Spleen (tissue), 11 donors: ENCODE measurements around the gene JMJD4. TPM values are rescaled to one million over a fixed set of nuclear protein-coding genes. Genes with fewer than 3 reads are reported as not detected.

Experiments
- DNase-seq: peaks from one replicate; pipeline ENCODE4 v3.0.0-alpha.2; 2020
- H3K27ac ChIP-seq, 8 donors: fragments of 200-600 bp; sonication (generic) in 7 of 8; 1 replicate in 4 of 8; 2 replicates in 4 of 8; pipeline versions ENCODE4 v1.5.0 to v1.8.0; 2016 to 2021; ENCODE audit warnings: inconsistent platforms in 4 of 8, mild to moderate bottlenecking in 4 of 8, moderate library complexity in 1 of 8
- H3K27me3 ChIP-seq, 7 donors: fragments of 200-600 bp; sonication (generic) in 6 of 7; replicated peaks in 1 of 7; 1 replicate in 4 of 7; 2 replicates in 3 of 7; pipeline versions ENCODE4 v1.5.0 to v1.8.0; 2016 to 2021; ENCODE audit warnings: inconsistent platforms in 3 of 7, mild to moderate bottlenecking in 1 of 7
- H3K36me3 ChIP-seq, 6 donors: fragments of 200-600 bp; sonication (generic) in 5 of 6; 1 replicate in 4 of 6; 2 replicates in 2 of 6; pipeline versions ENCODE4 v1.5.0 to v1.8.0; 2016 to 2021; ENCODE audit warnings: inconsistent platforms in 2 of 6
- H3K4me1 ChIP-seq, 6 donors: fragments of 200-600 bp; sonication (generic) in 5 of 6; 1 replicate in 3 of 6; 2 replicates in 3 of 6; pipeline versions ENCODE4 v1.5.0 to v1.8.0; 2016 to 2021; ENCODE audit warnings: inconsistent platforms in 3 of 6
- H3K4me3 ChIP-seq, 8 donors: fragments of 200-600 bp; sonication (generic) in 7 of 8; 1 replicate in 4 of 8; 2 replicates in 4 of 8; pipeline versions ENCODE4 v1.5.0 to v1.8.0; 2016 to 2021; ENCODE audit warnings: inconsistent platforms in 4 of 8, mild to moderate bottlenecking in 4 of 8, moderate library complexity in 2 of 8
- H3K9me3 ChIP-seq, 8 donors: fragments of 200-600 bp; sonication (generic) in 7 of 8; 1 replicate in 4 of 8; 2 replicates in 4 of 8; pipeline versions ENCODE4 v1.5.0 to v1.8.0; 2016 to 2021; ENCODE audit warnings: inconsistent platforms in 4 of 8
- CTCF ChIP-seq, 11 experiments: fragments of 200-600 bp in 7 of 11; fragments of 450-650 bp in 4 of 11; sonication (generic) in 4 of 11; IDR thresholded peaks in 8 of 11; conservative IDR thresholded peaks in 3 of 11; 1 replicate in 7 of 11; 2 replicates in 4 of 11; pipeline versions ENCODE4 v1.4.0 to v1.8.0; 2016 to 2021; ENCODE audit warnings: antibody characterized with exemption in 11 of 11, inconsistent platforms in 4 of 11, mild to moderate bottlenecking in 1 of 11
- POLR2A ChIP-seq, 3 donors: fragments of 450-650 bp; IDR thresholded peaks; one replicate each; pipeline ENCODE4 v1.5.1; 2017; ENCODE audit warnings: antibody characterized with exemption in 3 of 3, mild to moderate bottlenecking in 1 of 3
- POLR2AphosphoS5 ChIP-seq, 3 donors: sonication (generic); formaldehyde crosslinking; IDR thresholded peaks; one replicate each; pipeline ENCODE4 v1.5.1; 2017; ENCODE audit warnings: antibody characterized with exemption in 3 of 3
- WGBS, 5 donors: extraction: QIAGEN DNeasy Blood & Tissue Kit in 3 of 5; methylation state at CpG; one replicate each; pipeline versions ENCODE4 v1.1.5 to v1.1.7; 2013 to 2018; 5-methylcytosine and 5-hydroxymethylcytosine counted together
- intact Hi-C: fragments of 100-400 bp; cut with DNase I; formaldehyde crosslinking; loops from one replicate; pipeline ENCODE4 v1.15.0; 2023; ENCODE audit warnings: low total_unique reads
- polyA plus RNA-seq, 3 donors: library from polyadenylated mRNA; stranded (reverse); fragments of 200-250 nt; gene quantifications; one replicate each; pipeline ENCODE4 v1.2.1, GENCODE V29; 2013
- total RNA-seq, 7 donors: library from RNA; depleted of rRNA in 3 of 7; stranded (reverse); fragments of >200 nt in 3 of 7; fragmentation: NEBNext Ultra II Directional in 4 of 7; extraction: Animal tissue kit (Norgen Biotek cat#: 25700) in 4 of 7; gene quantifications; one replicate each; pipeline versions ENCODE4 v1.1.0 to v1.2.1, GENCODE V29; 2016 to 2021
- donor health status: healthy with polysubstance abuse.
- donor health status: DM: no; HTN: no; CAD: no; lungs with moderate emphysema.
- donor health status: DM: no; HTN: no; CAD: no.
- donor health status: Bipolar disorder and iron deficiency.
- donor health status: healthy.
- donor health status: DM: no; HTN: no; CAD: no.
- donor health status: DM: yes; HTN: yes; CAD: no.

Gene JMJD4
- total and polyA plus RNA-seq, 10 donors, result 11.2 to 35.4 (median 18.6) TPM

- TF ChIP-seq POLR2A (IDR thresholded peaks at IDR 0.05) (no peak), POLR2AphosphoS5 (IDR thresholded peaks at IDR 0.05) (no peak), CTCF (IDR thresholded peaks at IDR 0.05 in 8 of 11, conservative IDR thresholded peaks at IDR 0.05 in 3 of 11) (no peak)
- no peak overlapping the region for H3K27ac ChIP-seq
- H3K36me3 ChIP-seq, result peaks cover 0 to 51% (median 14%) of the 10 kb centered on the region in 6 donors
- no peak for DNase-seq
- H3K27me3 ChIP-seq, result no peaks in the 10 kb centered on the region
- H3K9me3 ChIP-seq, result no peaks in the 10 kb centered on the region
- H3K4me1 ChIP-seq, result peaks cover 0 to 45% (median 9%) of the 10 kb centered on the region in 6 donors
- no peak overlapping the region for H3K4me3 ChIP-seq
- 71 to 80% (median 73%) methylated on average over 6 to 8 of the region's 8 CpGs for WGBS, 5 donors
- intact Hi-C loops, result no loop called here
Observed at GRCh38 chr1:227744668-227745067, 9.6 kb upstream of the JMJD4 start.

- Histone ChIP-seq H3K27ac (no peak overlapping the region), H3K4me1 (peaks cover 0 to 43% (median 2%) of the 10 kb centered on the region in 6 donors), H3K27me3 (no peaks in the 10 kb centered on the region), H3K9me3 (no peaks in the 10 kb centered on the region), H3K4me3 (no peak overlapping the region), H3K36me3 (peaks cover 0 to 35% (median 8%) of the 10 kb centered on the region in 6 donors)
- intact Hi-C loops, result no loop called here
- TF ChIP-seq CTCF (IDR thresholded peaks at IDR 0.05 in 8 of 11, conservative IDR thresholded peaks at IDR 0.05 in 3 of 11) (no peak), POLR2A (IDR thresholded peaks at IDR 0.05) (no peak), POLR2AphosphoS5 (IDR thresholded peaks at IDR 0.05) (no peak)
- no peak for DNase-seq
- 89 to 95% (median 94%) methylated on average over 12 to 18 of the region's 18 CpGs for WGBS, 5 donors
Observed at GRCh38 chr1:227742738-227743715, 7.9 kb upstream of the JMJD4 start.

GRCh38 chr1:227741166-227741870, 6.2 kb upstream of the JMJD4 start:
- Histone ChIP-seq H3K4me3 (no peak overlapping the region), H3K9me3 (no peaks in the 10 kb centered on the region), H3K27me3 (no peaks in the 10 kb centered on the region), H3K27ac (no peak overlapping the region), H3K4me1 (peaks cover 1 to 50% (median 11%) of the 10 kb centered on the region in 6 donors), H3K36me3 (peaks cover 0 to 18% (median 0%) of the 10 kb centered on the region in 6 donors)
- WGBS, 5 donors, result 84 to 94% (median 93%) methylated on average over 16 to 17 of the region's 17 CpGs
- intact Hi-C loops, result no loop called here
- DNase-seq, result no peak
- TF ChIP-seq POLR2AphosphoS5 (IDR thresholded peaks at IDR 0.05) (no peak), POLR2A (IDR thresholded peaks at IDR 0.05) (no peak)

- TF ChIP-seq CTCF (IDR thresholded peaks at IDR 0.05 in 8 of 11, conservative IDR thresholded peaks at IDR 0.05 in 3 of 11) (no peak), POLR2AphosphoS5 (IDR thresholded peaks at IDR 0.05) (no peak), POLR2A (IDR thresholded peaks at IDR 0.05) (no peak)
- peaks cover 0 to 15% (median 0%) of the 10 kb centered on the region in 6 donors for H3K36me3 ChIP-seq
- intact Hi-C loops, result no loop called here
- H3K4me1 ChIP-seq, result peaks cover 7 to 58% (median 19%) of the 10 kb centered on the region in 6 donors
- DNase-seq, result no peak
- 70 to 90% (median 77%) methylated on average over 3 of the region's 3 CpGs for WGBS, 5 donors
- H3K27me3 ChIP-seq, result no peaks in the 10 kb centered on the region
- no peaks in the 10 kb centered on the region for H3K9me3 ChIP-seq
- H3K27ac ChIP-seq, result no peak overlapping the region
- H3K4me3 ChIP-seq, result no peak overlapping the region
Observed at GRCh38 chr1:227740401-227740960, 5.4 kb upstream of the JMJD4 start.
